Tracheal epithelial cell (primary cell): ENCODE data around the gene KLHDC7A. TPM values are rescaled to one million over a fixed set of nuclear protein-coding genes. Genes with fewer than 3 reads are reported as not detected.

Experiments
- total RNA-seq: library from RNA; depleted of rRNA; stranded (reverse); fragments of >200 nt; gene quantifications from 2 replicates; pipeline ENCODE4 v1.2.1, GENCODE V29; 2014

The KLHDC7A gene
- total RNA-seq, result 1.2 TPM in 1 of 2 replicates, not detected in the other

DNA sequence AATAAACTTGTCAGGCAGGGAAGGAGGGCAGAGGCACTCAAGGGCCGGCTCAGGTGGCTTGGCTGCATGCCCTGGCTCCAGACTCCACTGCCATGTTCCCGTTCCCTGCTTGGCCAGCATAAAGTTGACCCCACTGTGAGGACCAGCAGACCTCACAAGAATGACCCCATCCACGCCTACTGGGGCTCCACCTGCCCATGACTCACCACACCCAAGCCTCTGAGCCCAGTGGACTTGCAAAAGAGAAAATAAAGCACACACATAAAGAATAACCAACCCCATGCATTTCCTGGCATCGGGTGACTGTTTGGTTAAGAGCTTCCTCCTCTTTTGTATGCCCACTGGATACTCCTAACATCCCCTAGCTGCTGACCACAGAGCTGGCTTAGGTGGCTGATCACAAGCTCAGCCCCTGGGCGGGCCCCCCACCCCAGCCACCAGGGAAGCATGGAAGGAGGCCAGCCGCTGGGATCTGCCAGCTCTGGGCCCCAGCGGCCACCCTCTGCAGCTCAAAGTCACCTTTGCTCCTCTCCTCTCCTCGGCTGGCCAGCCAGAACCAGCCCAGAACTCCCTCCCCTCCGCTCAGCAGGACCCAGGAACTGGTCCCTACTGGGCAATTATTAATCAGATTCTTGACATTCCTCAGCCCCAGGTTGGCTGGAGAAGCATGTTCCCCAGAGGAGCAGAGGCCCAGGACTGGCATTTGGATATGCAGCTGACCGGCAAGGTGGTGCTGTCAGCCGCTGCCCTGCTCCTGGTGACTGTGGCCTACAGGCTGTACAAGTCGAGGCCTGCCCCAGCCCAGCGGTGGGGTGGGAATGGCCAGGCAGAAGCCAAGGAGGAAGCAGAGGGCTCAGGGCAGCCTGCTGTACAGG is at the start of gene KLHDC7A:
KLHDC7A (plus strand) TSS at position 616 of the 875 bp plus-strand sequence; CDS start at position 668, 52 bp downstream.

Other genes starting within 250 kb of the KLHDC7A start
- gene PAX7, start 149.9 kb downstream of the KLHDC7A start, total RNA-seq, result not detected in 2 replicates